ENCODE data around the gene ARHGAP9.
A peak's percentile ranks its signal among the peaks of the same experiment; 100 is the strongest.

The ARHGAP9 gene

GRCh38 chr12:57490126-57490525 lies 10.5 kb upstream of the ARHGAP9 start:
- no peak overlapping the region for H3K9ac ChIP-seq (ENCODE audit: low read depth, low read length)
- peaks cover 29% of the 10 kb centered on the region for H3K36me3 ChIP-seq (ENCODE audit: insufficient read depth, low read length)

GRCh38 chr12:57489157-57489641 lies 9.5 kb upstream of the ARHGAP9 start:
- H3K9me3 ChIP-seq (ENCODE audit: control insufficient read depth, insufficient read depth, low read length) = peaks cover 2% of the 10 kb centered on the region; the same call in 1 of the 2 replicates
- no peaks in the 10 kb centered on the region for H3K4me1 ChIP-seq (ENCODE audit: insufficient read depth, low read length)
- H3K36me3 ChIP-seq (ENCODE audit: insufficient read depth, low read length) = peaks cover 29% of the 10 kb centered on the region
- H3K9ac ChIP-seq (ENCODE audit: low read depth, low read length) = peak overlapping the region; percentile 100

More at GRCh38 chr12:57490126-57490525, 10.5 kb upstream of the ARHGAP9 start:
- Histone ChIP-seq H3K4me1 (ENCODE audit: insufficient read depth, low read length) (no peaks in the 10 kb centered on the region), H3K9me3 (ENCODE audit: control insufficient read depth, insufficient read depth, low read length) (peaks cover 2% of the 10 kb centered on the region; the same call in 1 of the 2 replicates)

GRCh38 chr12:57488402-57489156 lies 8.9 kb upstream of the ARHGAP9 start:
- H3K36me3 ChIP-seq (ENCODE audit: insufficient read depth, low read length) = peaks cover 29% of the 10 kb centered on the region
- peaks cover 2% of the 10 kb centered on the region; the same call in 1 of the 2 replicates for H3K9me3 ChIP-seq (ENCODE audit: control insufficient read depth, insufficient read depth, low read length)
- peaks cover 1% of the 10 kb centered on the region; the same call in 1 of the 2 replicates for H3K4me1 ChIP-seq (ENCODE audit: insufficient read depth, low read length)
- peak overlapping the region; percentile 100 for H3K9ac ChIP-seq (ENCODE audit: low read depth, low read length)

GRCh38 chr12:57487597-57488401 lies 8.1 kb upstream of the ARHGAP9 start, which contains the start of gene MARS1:
TSS of gene MARS1 (plus strand) at chr12:57488068. CDS start at chr12:57488091, 23 bp downstream.
- Histone ChIP-seq H3K9me3 (ENCODE audit: control insufficient read depth, insufficient read depth, low read length) (no peaks in the 10 kb centered on the region), H3K4me1 (ENCODE audit: insufficient read depth, low read length) (peaks cover 7% of the 10 kb centered on the region; the same call in 1 of the 2 replicates), H3K9ac (ENCODE audit: low read depth, low read length) (peak within 1 kb of the TSS; percentile 100), H3K36me3 (ENCODE audit: insufficient read depth, low read length) (peaks cover 26% of the 10 kb centered on the region)

GRCh38 chr12:57487055-57487596 lies 7.5 kb upstream of the ARHGAP9 start:
- Histone ChIP-seq H3K36me3 (ENCODE audit: insufficient read depth, low read length) (peaks cover 26% of the 10 kb centered on the region), H3K9me3 (ENCODE audit: control insufficient read depth, insufficient read depth, low read length) (no peaks in the 10 kb centered on the region), H3K4me1 (ENCODE audit: insufficient read depth, low read length) (peaks cover 7% of the 10 kb centered on the region; the same call in 1 of the 2 replicates), H3K9ac (ENCODE audit: low read depth, low read length) (peak overlapping the region; percentile 39)

- peaks cover 14% of the 10 kb centered on the region for H3K4me1 ChIP-seq (ENCODE audit: insufficient read depth, low read length)
- H3K9ac ChIP-seq (ENCODE audit: low read depth, low read length) = no peak overlapping the region
- no peaks in the 10 kb centered on the region for H3K9me3 ChIP-seq (ENCODE audit: control insufficient read depth, insufficient read depth, low read length)
- H3K36me3 ChIP-seq (ENCODE audit: insufficient read depth, low read length) = peaks cover 17% of the 10 kb centered on the region
These were observed 6.0 kb upstream of the ARHGAP9 start for GRCh38 chr12:57485695-57486094.

GRCh38 chr12:57483466-57483865 lies 3.8 kb upstream of the ARHGAP9 start:
- Histone ChIP-seq H3K9ac (ENCODE audit: low read depth, low read length) (no peak overlapping the region), H3K4me1 (ENCODE audit: insufficient read depth, low read length) (peaks cover 14% of the 10 kb centered on the region), H3K36me3 (ENCODE audit: insufficient read depth, low read length) (no peaks in the 10 kb centered on the region), H3K9me3 (ENCODE audit: control insufficient read depth, insufficient read depth, low read length) (no peaks in the 10 kb centered on the region)

GRCh38 chr12:57481671-57482070 lies 2.0 kb upstream of the ARHGAP9 start:
- H3K4me1 ChIP-seq (ENCODE audit: insufficient read depth, low read length) = peaks cover 32% of the 10 kb centered on the region

GRCh38 chr12:57479043-57479375 lies 657 bp downstream of the ARHGAP9 start:
- Histone ChIP-seq H3K9me3 (ENCODE audit: control insufficient read depth, insufficient read depth, low read length) (no peaks in the 10 kb centered on the region), H3K36me3 (ENCODE audit: insufficient read depth, low read length) (no peaks in the 10 kb centered on the region), H3K4me1 (ENCODE audit: insufficient read depth, low read length) (peaks cover 32% of the 10 kb centered on the region), H3K9ac (ENCODE audit: low read depth, low read length) (no peak overlapping the region)

More at GRCh38 chr12:57481671-57482070, 2.0 kb upstream of the ARHGAP9 start:
- H3K9ac ChIP-seq (ENCODE audit: low read depth, low read length) = no peak overlapping the region
- H3K36me3 ChIP-seq (ENCODE audit: insufficient read depth, low read length) = no peaks in the 10 kb centered on the region
- H3K9me3 ChIP-seq (ENCODE audit: control insufficient read depth, insufficient read depth, low read length) = no peaks in the 10 kb centered on the region

- Histone ChIP-seq H3K9ac (ENCODE audit: low read depth, low read length) (no peak overlapping the region), H3K9me3 (ENCODE audit: control insufficient read depth, insufficient read depth, low read length) (no peaks in the 10 kb centered on the region), H3K36me3 (ENCODE audit: insufficient read depth, low read length) (no peaks in the 10 kb centered on the region), H3K4me1 (ENCODE audit: insufficient read depth, low read length) (peaks cover 25% of the 10 kb centered on the region)
These were observed 1.7 kb downstream of the ARHGAP9 start for GRCh38 chr12:57477710-57478681.

GRCh38 chr12:57476993-57477709 lies 2.5 kb downstream of the ARHGAP9 start:
- H3K36me3 ChIP-seq (ENCODE audit: insufficient read depth, low read length) = no peaks in the 10 kb centered on the region
- H3K4me1 ChIP-seq (ENCODE audit: insufficient read depth, low read length) = peaks cover 25% of the 10 kb centered on the region
- no peaks in the 10 kb centered on the region for H3K9me3 ChIP-seq (ENCODE audit: control insufficient read depth, insufficient read depth, low read length)
- no peak overlapping the region for H3K9ac ChIP-seq (ENCODE audit: low read depth, low read length)

- Histone ChIP-seq H3K4me1 (ENCODE audit: insufficient read depth, low read length) (peaks cover 18% of the 10 kb centered on the region), H3K9ac (ENCODE audit: low read depth, low read length) (peak overlapping the region; percentile 49; the same call in 1 of the 2 replicates), H3K9me3 (ENCODE audit: control insufficient read depth, insufficient read depth, low read length) (no peaks in the 10 kb centered on the region), H3K36me3 (ENCODE audit: insufficient read depth, low read length) (no peaks in the 10 kb centered on the region)
These were observed 3.3 kb downstream of the ARHGAP9 start for GRCh38 chr12:57476162-57476992.

All from ES-I3 (cell line).